HT-29 (cell line): Measurements from ENCODE around the gene ENPP7. TPM values are rescaled to one million over a fixed set of nuclear protein-coding genes. Genes with fewer than 3 reads are reported as not detected.
A peak's percentile ranks its signal among the peaks of the same experiment; 100 is the strongest.

Experiments
- DNase-seq: peaks from one replicate; pipeline ENCODE4 v3.0.0-alpha.2; 2015; ENCODE audit warnings: low spot score
- total RNA-seq: library from RNA; depleted of rRNA; stranded (reverse); fragments of >200 nt; shearing (Covaris generic); gene quantifications from 2 replicates; pipeline ENCODE4 v1.2.3, GENCODE V29; 2014

Gene ENPP7
- total RNA-seq, 1 experiment from 2014 or later: not detected

DNA sequence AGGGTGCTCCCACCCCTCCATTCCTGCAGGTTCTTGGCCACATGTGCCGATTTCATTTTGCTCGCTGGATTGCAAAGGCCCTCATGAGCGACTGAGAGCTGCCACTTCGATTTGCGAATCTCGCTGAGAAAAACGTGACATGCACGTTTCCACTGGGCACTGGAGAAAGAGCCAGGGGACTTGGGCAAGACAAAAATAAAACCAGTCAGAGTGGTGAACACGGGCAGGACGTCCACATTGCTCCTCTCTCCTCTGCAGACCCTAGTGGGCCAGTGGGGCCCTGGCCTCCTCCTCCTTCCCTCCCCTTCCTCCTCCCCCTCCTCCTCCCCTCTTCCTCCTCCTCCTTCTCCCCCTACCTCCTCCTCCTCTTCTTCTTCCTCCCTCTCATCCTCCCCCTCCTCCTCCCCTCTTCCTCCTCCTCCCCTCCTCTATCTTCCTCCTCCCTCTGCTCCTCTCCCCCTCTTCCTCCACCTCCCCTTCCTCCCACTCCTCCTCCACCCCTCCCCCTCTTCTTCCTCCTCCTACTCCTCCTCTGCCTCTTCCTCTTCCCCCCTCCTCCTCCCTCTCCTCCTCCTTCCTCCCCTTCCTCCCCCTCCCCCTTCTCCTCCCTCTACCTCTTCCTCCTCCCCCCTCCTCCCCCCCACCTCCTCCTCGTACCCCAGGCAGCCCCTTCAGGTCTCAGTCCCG, 28.1 kb upstream of the ENPP7 start:
- DNase-seq: no peak

- DNase-seq: no peak
Observed at GRCh38 chr17:79704691-79705090, 26.1 kb upstream of the ENPP7 start.

DNA sequence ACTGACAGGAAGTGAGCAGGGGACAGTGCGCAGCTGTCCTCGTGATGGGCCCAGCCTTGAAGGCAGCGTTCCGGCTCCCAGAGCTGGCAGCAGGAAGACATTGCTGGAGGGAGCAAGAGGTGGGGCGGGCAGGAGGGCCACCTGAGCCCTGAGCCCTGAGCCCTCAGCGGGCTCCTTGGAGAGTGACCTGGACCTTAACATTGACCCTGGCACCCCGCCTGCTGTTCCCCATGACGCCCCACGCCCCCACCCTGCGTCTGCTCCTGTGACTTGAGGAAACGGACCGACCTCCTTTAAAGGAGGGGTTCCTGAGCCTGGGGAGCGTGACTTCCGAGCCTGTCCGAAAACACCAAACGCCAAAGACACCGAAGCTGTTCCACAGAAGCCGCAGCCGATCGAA, 25.1 kb upstream of the ENPP7 start:
- DNase-seq: no peak

- no peak for DNase-seq
Observed at GRCh38 chr17:79706931-79707850, 23.6 kb upstream of the ENPP7 start.

- DNase-seq: peak; percentile 52
Observed at GRCh38 chr17:79707931-79708891, 22.5 kb upstream of the ENPP7 start.

DNA sequence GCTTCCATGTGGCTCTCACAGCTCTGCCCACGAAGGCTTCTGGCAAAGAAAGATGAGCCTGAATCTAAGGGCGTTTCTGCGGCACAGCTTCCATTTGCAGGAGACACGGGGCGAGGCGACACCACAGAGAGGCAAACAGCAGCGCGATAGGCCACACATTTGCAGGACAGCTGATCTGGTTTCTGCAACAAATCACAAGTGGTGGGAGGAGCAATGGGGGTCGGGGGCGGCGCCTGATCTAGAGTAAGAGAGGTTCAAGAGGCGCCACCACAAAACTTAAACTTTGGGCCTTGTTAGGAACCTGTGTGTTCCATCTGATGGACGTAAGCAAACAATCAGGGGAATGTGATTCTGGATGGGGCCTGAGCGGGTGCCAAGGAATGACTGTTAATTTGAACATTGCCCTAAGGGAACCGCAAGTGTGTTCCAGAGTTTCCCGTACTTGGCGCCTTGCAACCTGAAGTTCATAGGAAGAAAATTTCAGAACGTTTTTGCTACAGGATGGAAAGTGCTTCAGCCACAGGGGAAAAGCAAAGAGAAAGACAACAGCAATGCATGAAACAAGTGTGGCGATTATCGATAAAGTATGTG, 18.9 kb upstream of the ENPP7 start:
- no peak for DNase-seq

DNA sequence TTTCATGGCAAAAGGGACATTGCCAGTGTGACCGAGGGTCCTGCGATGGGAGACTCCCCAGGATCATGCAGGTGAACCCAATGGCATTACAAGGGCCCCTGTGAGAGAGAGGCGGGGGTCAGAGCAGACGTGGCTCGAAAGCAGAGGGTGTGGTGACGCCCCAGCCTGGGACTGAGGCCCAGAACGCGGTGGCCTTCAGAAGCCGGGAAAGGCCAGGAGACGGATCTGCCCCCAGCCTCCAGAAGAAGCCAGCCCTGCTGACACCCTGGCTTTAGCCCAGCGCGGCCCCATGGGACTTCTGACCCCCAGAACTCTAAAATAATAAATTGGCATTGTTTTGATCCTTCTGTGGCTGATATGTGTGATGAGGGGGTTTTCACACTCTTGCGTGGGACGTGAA, 17.4 kb upstream of the ENPP7 start:
- no peak for DNase-seq

DNA sequence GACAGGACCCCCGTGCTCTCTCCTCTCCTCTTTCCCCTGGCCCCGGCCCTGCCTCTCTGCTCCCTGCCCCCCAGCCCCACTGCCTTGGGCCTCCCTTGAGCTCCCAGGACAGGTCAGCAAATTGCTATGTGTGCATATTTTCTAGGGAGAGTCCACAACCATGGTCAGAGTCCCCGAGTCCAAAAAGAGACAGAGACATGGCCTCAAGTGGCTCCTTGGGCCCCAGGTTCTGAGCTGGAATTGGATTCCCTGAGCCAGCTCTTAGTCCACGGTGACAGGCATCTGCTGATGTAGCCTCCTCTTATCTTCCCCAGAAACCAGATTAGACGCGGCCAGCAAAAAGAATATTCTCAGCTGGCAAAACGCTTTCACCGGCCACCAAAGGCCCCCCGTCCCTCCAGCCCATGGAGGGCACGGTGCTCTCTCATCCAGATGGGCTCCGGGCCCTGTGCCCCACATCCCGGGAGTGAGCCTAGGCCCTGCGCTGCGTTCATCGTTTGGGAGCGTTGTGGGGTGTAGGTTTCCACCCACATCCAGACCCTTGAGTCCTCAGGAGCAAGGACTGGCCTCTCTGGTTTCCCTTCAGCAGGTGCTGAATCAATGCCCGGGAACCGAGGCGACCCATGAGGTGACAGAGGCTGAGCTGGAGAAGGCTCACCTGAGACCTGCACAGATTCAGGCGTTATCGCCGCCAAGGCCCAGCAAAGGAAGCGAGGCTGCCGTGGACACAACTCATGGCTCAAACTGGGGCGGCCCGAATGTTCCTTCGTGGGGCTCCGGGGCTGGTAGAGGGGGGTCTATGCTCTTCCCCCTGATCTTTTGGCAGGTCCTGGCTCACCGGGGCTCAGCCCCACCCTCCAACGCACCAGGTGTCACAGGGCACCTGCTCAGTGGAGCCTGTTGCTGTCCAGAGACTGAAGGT, 16.3 kb upstream of the ENPP7 start:
- DNase-seq: no peak

GRCh38 chr17:79715098-79715942, 15.4 kb upstream of the ENPP7 start:
- DNase-seq: no peak

DNA sequence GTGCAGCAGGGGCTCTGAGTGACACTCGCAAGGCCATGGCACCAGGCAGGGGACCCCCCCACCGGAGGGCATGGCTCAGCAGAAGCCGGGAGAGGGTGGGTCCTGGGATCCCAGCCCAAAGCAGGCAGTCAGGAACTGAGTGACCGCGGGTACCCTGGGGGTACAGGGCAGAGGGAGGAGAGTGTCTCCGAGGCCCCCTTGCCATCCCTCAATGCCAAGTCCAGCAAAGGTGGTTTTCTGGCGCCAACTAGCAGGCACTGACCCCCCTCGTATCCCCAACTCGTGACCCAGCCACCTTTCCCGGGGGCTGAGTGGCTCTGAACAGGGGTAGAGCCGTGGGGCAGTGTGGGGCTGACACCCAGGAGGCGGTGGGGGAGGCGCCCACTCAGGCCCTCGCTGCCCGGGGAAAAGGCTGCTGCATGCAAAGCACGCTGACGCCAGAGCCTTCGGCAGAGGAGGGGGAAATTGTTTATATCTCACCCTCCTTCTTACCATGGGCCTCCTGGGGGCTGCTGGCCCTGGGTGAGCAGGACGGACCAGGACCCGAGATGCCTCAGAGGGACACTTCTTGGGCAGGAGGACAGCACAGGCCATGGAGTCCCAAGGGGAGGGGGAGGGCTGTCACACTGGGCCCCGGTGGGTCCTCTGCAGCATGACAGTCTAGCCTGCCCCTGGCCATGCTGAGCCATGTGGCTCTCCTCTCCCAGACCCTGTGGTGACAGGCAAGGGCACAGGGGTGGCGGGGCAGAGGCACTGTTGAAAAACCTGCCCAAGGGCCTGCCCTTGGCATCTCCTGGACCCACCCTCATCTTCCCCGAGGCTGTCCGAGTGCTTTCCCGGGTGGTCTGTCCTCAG, 14.6 kb upstream of the ENPP7 start:
- no peak for DNase-seq

DNA sequence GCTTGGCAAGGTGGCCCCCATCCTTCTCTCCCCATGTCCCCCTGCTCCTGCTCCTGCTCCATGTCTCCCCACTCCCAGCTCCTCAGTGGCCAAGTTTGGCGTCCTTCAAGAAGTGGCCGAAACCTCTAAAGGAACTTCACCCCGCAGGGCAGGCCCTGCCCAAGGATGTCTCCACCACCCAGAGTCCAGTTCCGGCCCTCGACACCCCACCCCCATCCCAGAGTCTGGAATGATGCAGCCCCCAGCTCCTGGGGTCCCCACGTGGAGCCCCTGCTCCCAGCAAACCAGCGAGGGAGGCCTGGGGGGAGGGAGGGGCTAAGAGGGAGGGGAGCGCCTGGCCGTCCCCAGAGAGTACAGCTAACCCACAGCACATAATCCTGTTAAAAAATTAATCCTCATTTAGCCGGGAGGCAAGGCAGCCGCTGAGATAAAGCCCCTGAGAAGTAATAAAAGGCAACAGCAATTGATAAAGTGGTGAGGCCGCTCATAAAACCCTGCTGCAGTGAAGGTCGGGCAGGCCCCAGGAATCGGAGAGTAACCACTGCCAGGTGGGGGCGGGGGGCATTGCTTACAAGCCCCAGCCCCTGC, 9.9 kb upstream of the ENPP7 start:
- DNase-seq: no peak

- DNase-seq: peak; percentile 52
Observed at GRCh38 chr17:79721993-79722671, 8.6 kb upstream of the ENPP7 start.

- DNase-seq: no peak
Observed at GRCh38 chr17:79722787-79723186, 8.0 kb upstream of the ENPP7 start.

DNA sequence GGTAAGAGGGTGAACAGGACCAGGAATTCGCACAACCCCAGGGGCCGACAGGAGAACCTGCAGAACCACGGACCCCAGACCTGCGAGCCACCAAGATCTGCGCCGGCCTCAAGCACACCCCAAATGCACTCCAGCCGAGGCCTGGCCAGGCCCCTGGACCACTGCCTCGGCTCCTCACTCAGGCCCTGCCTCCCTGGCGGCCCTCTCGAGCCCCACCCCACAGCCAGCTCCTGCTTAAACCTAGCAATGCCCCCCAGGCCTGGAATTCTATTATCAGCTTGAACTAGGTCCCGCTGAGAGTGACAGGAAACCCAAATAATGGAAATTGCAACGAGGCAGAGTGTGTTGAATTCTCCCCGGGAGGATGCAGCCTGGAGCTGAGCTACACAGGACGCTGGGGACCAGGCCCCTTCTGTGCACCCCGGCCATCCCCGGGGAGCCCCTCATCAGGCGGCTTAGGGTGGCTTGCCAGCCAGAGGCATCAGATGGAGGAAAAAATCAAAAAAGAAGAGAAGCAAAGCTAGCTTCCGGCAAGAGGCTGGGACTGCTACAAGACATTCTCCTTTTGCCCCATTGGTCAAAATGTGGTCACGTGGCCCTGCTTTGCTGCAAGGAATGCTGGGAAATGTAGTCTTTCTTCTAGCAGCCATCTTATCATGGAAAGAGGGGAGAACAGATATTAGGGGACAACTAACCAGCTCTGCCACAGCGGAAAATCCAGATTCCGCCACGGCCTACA, 2.4 kb upstream of the ENPP7 start:
- peak; percentile 81 for DNase-seq

- no peak for DNase-seq
Observed at GRCh38 chr17:79728908-79729471, 1.8 kb upstream of the ENPP7 start.

- DNase-seq: no peak
Observed at GRCh38 chr17:79729761-79730160, 982 bp upstream of the ENPP7 start.
